ENCODE results near the gene NRXN3. TPM values are rescaled to one million over a fixed set of nuclear protein-coding genes. Genes with fewer than 3 reads are reported as not detected.
"Not testable (repeated sequence)": the region's sequence is repeated elsewhere in the genome, so short reads cannot be mapped to it uniquely, and the experiment has no call there.

NRXN3 gene
- total RNA-seq, 1 donor from 2014 or later = 5.9 TPM

GRCh38 chr14:79103764-79104163 is 933.6 kb downstream of the NRXN3 start:
- Mint-ChIP-seq H3K9me3 (no peaks in the 10 kb centered on the region), H3K4me1 (no peaks in the 10 kb centered on the region), H3K36me3 (no peaks in the 10 kb centered on the region), H3K27me3 (ENCODE audit: insufficient read depth, low read depth) (peaks cover 2% of the 10 kb centered on the region), H3K27ac (no peak overlapping the region), H3K4me3 (no peak overlapping the region)
- H3K4me2 ChIP-seq = no peak overlapping the region
- H3K4me3 ChIP-seq = no peak overlapping the region
- no peaks in the 10 kb centered on the region for H3K79me2 ChIP-seq (ENCODE audit: low read depth)
- no peak overlapping the region for H3K9ac ChIP-seq
- H4K20me1 ChIP-seq (ENCODE audit: low read depth) = no peaks in the 10 kb centered on the region
- H2AFZ ChIP-seq (replicated peaks) = no peak overlapping the region
- DNase-seq (ENCODE audit: low spot score) = no peak
- no peaks in the 10 kb centered on the region for H3K27me3 ChIP-seq
- H3K27ac ChIP-seq = no peak overlapping the region
- no peaks in the 10 kb centered on the region for H3F3A ChIP-seq (ENCODE audit: low read depth)
- no peaks in the 10 kb centered on the region for H3K36me3 ChIP-seq
- TF ChIP-seq CTCF (IDR thresholded peaks at IDR 0.05) = no peak
- no peak for TF ChIP-seq EZH2 (IDR thresholded peaks at IDR 0.05)
- no peaks in the 10 kb centered on the region for H3K9me3 ChIP-seq (ENCODE audit: low read depth)
- peaks cover 4% of the 10 kb centered on the region for H3K4me1 ChIP-seq

DNA sequence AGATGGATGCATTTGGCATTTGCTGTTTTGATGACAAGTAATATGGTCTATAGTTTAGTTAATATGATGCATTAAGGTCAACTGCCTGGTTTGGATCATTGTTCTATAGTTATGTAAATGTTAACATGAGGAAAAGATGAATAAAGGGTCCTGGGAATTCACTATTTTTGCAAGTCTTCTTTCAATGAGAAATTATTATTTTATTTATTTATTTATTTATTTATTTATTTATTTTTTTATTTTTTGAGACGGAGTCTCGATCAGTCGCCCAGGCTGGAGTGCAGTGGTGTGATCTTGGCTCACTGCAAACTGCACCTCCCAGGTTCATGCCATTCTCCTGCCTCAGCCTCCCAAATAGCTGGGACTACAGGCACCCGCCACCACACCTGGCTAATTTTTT is 940.4 kb downstream of the NRXN3 start:
- not testable (repeated sequence) for H3K4me3 Mint-ChIP-seq; H4K20me1 ChIP-seq (ENCODE audit: low read depth); H3F3A ChIP-seq (ENCODE audit: low read depth); H3K4me2 ChIP-seq; H3K36me3 ChIP-seq; H3K4me3 ChIP-seq; H3K27me3 ChIP-seq; H3K9me3 Mint-ChIP-seq; H2AFZ ChIP-seq (replicated peaks); H3K79me2 ChIP-seq (ENCODE audit: low read depth); H3K27me3 Mint-ChIP-seq (ENCODE audit: insufficient read depth, low read depth); H3K9me3 ChIP-seq (ENCODE audit: low read depth); H3K27ac Mint-ChIP-seq; H3K36me3 Mint-ChIP-seq; H3K4me1 ChIP-seq; H3K4me1 Mint-ChIP-seq; H3K27ac ChIP-seq; DNase-seq (ENCODE audit: low spot score); H3K9ac ChIP-seq

- Mint-ChIP-seq H3K27ac (no peak overlapping the region), H3K4me1 (peaks cover 9% of the 10 kb centered on the region), H3K4me3 (no peak overlapping the region), H3K27me3 (ENCODE audit: insufficient read depth, low read depth) (peaks cover 2% of the 10 kb centered on the region), H3K9me3 (no peaks in the 10 kb centered on the region), H3K36me3 (no peaks in the 10 kb centered on the region)
- H3K9me3 ChIP-seq (ENCODE audit: low read depth) = no peaks in the 10 kb centered on the region
- no peak overlapping the region for H3K27ac ChIP-seq
- no peaks in the 10 kb centered on the region for H4K20me1 ChIP-seq (ENCODE audit: low read depth)
- H3K79me2 ChIP-seq (ENCODE audit: low read depth) = no peaks in the 10 kb centered on the region
- no peak overlapping the region for H3K4me2 ChIP-seq
- H2AFZ ChIP-seq (replicated peaks) = no peak overlapping the region
- no peak overlapping the region for H3K4me3 ChIP-seq
- H3K4me1 ChIP-seq = peaks cover 14% of the 10 kb centered on the region
- no peaks in the 10 kb centered on the region for H3K36me3 ChIP-seq
- DNase-seq (ENCODE audit: low spot score) = no peak
- no peak overlapping the region for H3K9ac ChIP-seq
- H3F3A ChIP-seq (ENCODE audit: low read depth) = no peaks in the 10 kb centered on the region
- H3K27me3 ChIP-seq = no peaks in the 10 kb centered on the region
- TF ChIP-seq CTCF (IDR thresholded peaks at IDR 0.05) (no peak), EZH2 (IDR thresholded peaks at IDR 0.05) (no peak), EZH2phosphoT487 (IDR thresholded peaks at IDR 0.05) (no peak)
Observed at GRCh38 chr14:79111987-79112501, 941.9 kb downstream of the NRXN3 start.

- Histone ChIP-seq H3K4me3 (no peak overlapping the region), H3K9me3 (ENCODE audit: low read depth) (no peaks in the 10 kb centered on the region), H3K27me3 (no peaks in the 10 kb centered on the region), H3K9ac (no peak overlapping the region), H3K4me2 (no peak overlapping the region), H3K4me1 (peaks cover 25% of the 10 kb centered on the region), H3K27ac (no peak overlapping the region), H3K79me2 (ENCODE audit: low read depth) (no peaks in the 10 kb centered on the region), H4K20me1 (ENCODE audit: low read depth) (no peaks in the 10 kb centered on the region), H3F3A (ENCODE audit: low read depth) (no peaks in the 10 kb centered on the region), H2AFZ (replicated peaks) (no peak overlapping the region), H3K36me3 (no peaks in the 10 kb centered on the region)
- Mint-ChIP-seq H3K4me3 (no peak overlapping the region), H3K27me3 (ENCODE audit: insufficient read depth, low read depth) (peaks cover 6% of the 10 kb centered on the region), H3K4me1 (peaks cover 9% of the 10 kb centered on the region), H3K27ac (no peak overlapping the region), H3K36me3 (no peaks in the 10 kb centered on the region), H3K9me3 (no peaks in the 10 kb centered on the region)
- TF ChIP-seq CTCF (IDR thresholded peaks at IDR 0.05) (no peak), EZH2 (IDR thresholded peaks at IDR 0.05) (no peak), EZH2phosphoT487 (IDR thresholded peaks at IDR 0.05) (no peak)
- no peak for DNase-seq (ENCODE audit: low spot score)
Observed at GRCh38 chr14:79117561-79117960, 947.4 kb downstream of the NRXN3 start.
